ENCODE results near the gene EIF5A.

The EIF5A gene

GRCh38 chr17:7306911-7307685 is at the start of gene EIF5A:
Gene EIF5A, plus strand, starts transcription at chr17:7307628. Its CDS starts 2,008 bp downstream, at chr17:7309636.
- DNase-seq: peak; percentile 99

- no peak for DNase-seq
Observed at GRCh38 chr17:7258731-7259554, 48.5 kb upstream of the EIF5A start.

- no peak for DNase-seq
Observed at GRCh38 chr17:7259555-7259889, 47.9 kb upstream of the EIF5A start.

- DNase-seq: no peak
Observed at GRCh38 chr17:7260151-7260550, 47.3 kb upstream of the EIF5A start.

- peak; percentile 73 for DNase-seq
Observed at GRCh38 chr17:7260651-7261378, 46.6 kb upstream of the EIF5A start.

- DNase-seq: no peak
Observed at GRCh38 chr17:7261379-7262191, 45.8 kb upstream of the EIF5A start.

- DNase-seq: peak; percentile 96
Observed at GRCh38 chr17:7262192-7262934, 45.1 kb upstream of the EIF5A start, which contains the start of gene CLDN7. Gene CLDN7, minus strand, starts transcription at chr17:7262478. Its CDS starts 435 bp downstream, at chr17:7262043.

GRCh38 chr17:7262935-7263800 is 44.3 kb upstream of the EIF5A start:
- peak; percentile 69 for DNase-seq

GRCh38 chr17:7263801-7264078 is 43.7 kb upstream of the EIF5A start:
- DNase-seq: no peak

GRCh38 chr17:7266784-7267183 is 40.6 kb upstream of the EIF5A start:
- no peak for DNase-seq

GRCh38 chr17:7279448-7279847 is 28.0 kb upstream of the EIF5A start:
- no peak for DNase-seq

- peak; percentile 82 for DNase-seq
Observed at GRCh38 chr17:7280519-7281073, 26.8 kb upstream of the EIF5A start.

- peak; percentile 93 for DNase-seq
Observed at GRCh38 chr17:7281074-7281952, 26.1 kb upstream of the EIF5A start, which contains the start of gene SLC2A4. Gene SLC2A4, plus strand, starts transcription at chr17:7281718. Its CDS starts 217 bp downstream, at chr17:7281935.

GRCh38 chr17:7281953-7282751 is 25.3 kb upstream of the EIF5A start:
- DNase-seq: no peak

- DNase-seq: no peak
Observed at GRCh38 chr17:7282752-7283321, 24.6 kb upstream of the EIF5A start.

GRCh38 chr17:7283471-7284216 is 23.8 kb upstream of the EIF5A start:
- no peak for DNase-seq

GRCh38 chr17:7284911-7285310 is 22.5 kb upstream of the EIF5A start:
- DNase-seq: no peak
